Measurements from ENCODE around the gene RIN1. TPM values are rescaled to one million over a fixed set of nuclear protein-coding genes. Genes with fewer than 3 reads are reported as not detected.
"Not testable (repeated sequence)": the region's sequence is repeated elsewhere in the genome, so short reads cannot be mapped to it uniquely, and the experiment has no call there.

The RIN1 gene
- total RNA-seq, result 10 to 100 TPM in 1 of 8 experiments, 1 to 10 TPM in 5, under 1 TPM in 2; 0.60 to 24.5 (median 4.4) TPM

DNA sequence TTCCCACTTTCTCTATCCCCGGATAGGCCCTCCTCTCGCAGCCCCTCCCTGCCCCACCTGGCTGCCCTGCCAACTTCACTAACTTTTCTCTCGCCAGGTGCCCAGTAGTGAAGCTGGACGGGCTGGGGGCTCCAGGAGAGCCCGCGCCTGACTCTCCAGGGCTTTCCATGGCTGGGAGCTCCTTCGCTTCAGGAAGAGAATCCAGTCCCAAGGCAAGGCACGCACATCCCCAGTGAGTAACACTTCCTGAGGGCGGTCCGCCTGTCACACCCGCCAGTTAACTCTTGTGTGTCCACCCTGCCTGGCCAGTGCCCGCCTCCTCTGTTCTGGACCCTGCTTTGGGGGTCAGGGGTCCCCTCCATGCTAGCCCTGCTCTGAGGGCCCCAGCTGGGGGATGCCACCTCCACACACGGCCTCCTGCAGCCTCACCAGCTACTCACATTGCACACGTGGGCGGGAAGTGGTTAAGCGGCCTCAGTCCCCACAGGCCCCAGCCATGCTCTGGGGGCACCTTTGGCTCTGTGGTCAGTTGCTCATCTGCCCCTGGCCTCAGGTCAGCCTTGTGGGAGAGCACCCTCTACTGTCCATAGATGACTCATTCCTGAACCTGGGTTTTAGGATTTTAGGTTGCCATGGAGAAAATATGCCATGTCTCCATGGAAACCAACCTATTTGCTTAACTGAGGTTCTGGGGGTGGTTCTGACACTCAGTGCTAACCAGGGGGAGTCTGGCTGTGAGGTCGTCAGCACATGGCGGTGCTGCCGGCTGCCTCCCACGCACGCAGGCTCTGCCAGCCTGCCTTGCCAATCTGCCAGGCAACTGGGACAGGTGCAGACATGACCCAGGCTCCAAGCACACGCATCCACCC lies at the start of gene RIN1:
RIN1 (minus strand) TSS at position 201 of the 869 bp plus-strand sequence; CDS start at position 169, 32 bp downstream.
- Histone ChIP-seq H3K4me1 (replicated peaks in 1 of 2) (peaks cover 20 to 27% of the 10 kb centered on the region in 2 donors), H3K4me3 (peak within 1 kb of the TSS; percentile 1 to 39 (median 21)), H3K27ac (peak within 1 kb of the TSS in 1 of 2 donors; percentile 19)
- 0 to 8% (median 3%) methylated on average over 2 to 5 of the region's 22 CpGs; no CpG with 5 or more reads in 6 of the 10 experiments for WGBS, 10 experiments
- ATAC-seq (replicated peaks in 6 of 8), result peak; percentile 66 to 79 (median 74)
- in situ Hi-C loops (cut with MboI; ENCODE audit: low pct_unique_long_range_greater_than_20kb in 2 of 9, low sequenced_read_pairs in 9 of 9, unreplicated experiment in 9 of 9), result loop anchor here in 1 of 9 experiments (25.0 kb wide), 1 partner anchor 124 kb away; no protein-coding TSS in a partner anchor

DNA sequence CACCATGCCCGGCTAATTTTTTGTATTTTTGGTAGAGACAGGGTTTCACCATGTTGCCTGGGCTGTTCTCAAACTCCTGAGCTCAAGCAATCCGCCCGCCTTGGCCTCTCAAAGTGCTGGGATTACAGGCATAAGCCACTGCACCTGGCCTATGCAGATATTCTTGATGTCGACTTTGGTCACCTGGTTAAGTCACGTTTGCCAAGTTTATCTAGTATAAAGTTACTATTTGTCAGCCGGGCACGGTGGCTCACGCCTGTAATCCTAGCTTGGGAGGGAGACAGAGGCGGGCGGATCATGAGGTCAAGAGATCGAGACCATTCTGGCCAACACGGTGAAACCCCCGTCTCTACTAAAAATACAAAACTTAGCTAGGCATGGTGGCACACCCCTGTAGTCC lies 48.1 kb upstream of the RIN1 start:
- in situ Hi-C loops (cut with MboI; ENCODE audit: low pct_unique_long_range_greater_than_20kb in 2 of 9, low sequenced_read_pairs in 9 of 9, unreplicated experiment in 9 of 9); H3K27ac ChIP-seq; H3K4me3 ChIP-seq; ATAC-seq (replicated peaks in 6 of 8); H3K4me1 ChIP-seq (replicated peaks in 1 of 2): not testable (repeated sequence)
- WGBS, 10 experiments, result 60 to 100% (median 95%) methylated on average over 1 to 11 of the region's 13 CpGs; no CpG with 5 or more reads in 3 of the 10 experiments

GRCh38 chr11:66380264-66380663 lies 44.0 kb upstream of the RIN1 start:
- peak in 1 of 8 experiments; percentile 30 for ATAC-seq (replicated peaks in 6 of 8)
- H3K4me1 ChIP-seq (replicated peaks in 1 of 2); H3K27ac ChIP-seq; H3K4me3 ChIP-seq; in situ Hi-C loops (cut with MboI; ENCODE audit: low pct_unique_long_range_greater_than_20kb in 2 of 9, low sequenced_read_pairs in 9 of 9, unreplicated experiment in 9 of 9): not testable (repeated sequence)
- 0 to 52% (median 21%) methylated on average over 1 to 7 of the region's 7 CpGs; no CpG with 5 or more reads in 1 of the 10 experiments for WGBS, 10 experiments

DNA sequence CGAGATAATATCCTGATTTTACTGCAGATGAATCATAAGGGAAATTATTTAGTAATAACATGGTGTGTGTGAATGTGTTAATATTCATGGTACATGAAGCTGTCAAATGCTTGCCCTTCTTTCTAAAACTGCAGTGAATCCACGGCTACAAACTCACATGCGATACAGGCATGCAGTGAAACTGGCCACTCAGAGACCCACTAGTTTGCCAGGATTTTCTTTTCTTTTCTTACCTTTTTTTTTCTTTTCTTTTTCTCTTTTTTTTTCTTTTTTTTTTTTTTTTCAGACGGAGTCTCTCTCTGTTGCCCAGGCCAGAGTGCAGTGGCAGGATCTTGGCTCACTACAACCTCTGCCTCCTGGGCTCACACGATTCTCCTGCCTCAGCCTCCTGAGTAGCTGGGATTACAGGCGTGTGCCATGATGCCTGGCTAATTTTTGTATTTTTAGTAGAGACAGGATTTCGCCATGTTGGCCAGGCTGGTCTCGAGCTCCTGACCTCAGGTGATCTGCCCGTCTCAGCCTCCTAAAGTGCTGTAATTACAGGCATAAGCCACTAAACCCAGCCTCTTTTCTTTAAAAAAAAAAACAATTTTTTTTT lies 37.6 kb upstream of the RIN1 start:
- 28 to 88% (median 67%) methylated on average over 3 to 9 of the region's 9 CpGs; no CpG with 5 or more reads in 2 of the 10 experiments for WGBS, 10 experiments
- H3K27ac ChIP-seq, result not testable (repeated sequence)

DNA sequence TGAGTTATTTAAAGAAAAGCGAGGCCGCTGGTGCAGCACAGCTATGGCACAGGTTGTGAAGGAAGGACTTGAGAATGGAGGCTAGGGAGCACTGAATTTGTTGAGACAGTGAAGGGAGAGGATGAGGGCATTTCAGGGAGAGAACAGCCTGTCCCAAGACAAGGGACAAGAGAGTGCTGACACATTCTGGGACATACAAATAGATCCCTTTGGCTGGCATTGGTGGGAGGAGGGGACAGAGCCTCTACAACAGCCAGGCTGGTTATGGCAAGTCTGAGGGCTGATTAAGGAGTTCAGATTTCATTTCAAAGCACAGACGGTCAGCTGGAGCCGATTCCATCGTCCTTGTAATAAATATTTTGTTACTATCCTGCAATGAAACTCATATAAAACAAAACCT lies 37.0 kb upstream of the RIN1 start:
- H3K4me3 ChIP-seq, result no peak overlapping the region
- H3K4me1 ChIP-seq (replicated peaks in 1 of 2), result peaks cover 7 to 8% of the 10 kb centered on the region in 2 donors
- H3K27ac ChIP-seq, result no peak overlapping the region
- ATAC-seq (replicated peaks in 6 of 8), result no peak
- WGBS, 10 experiments, result 10 to 100% (median 66%) methylated on average over 1 to 5 of the region's 5 CpGs; no CpG with 5 or more reads in 1 of the 10 experiments
- in situ Hi-C loops (cut with MboI; ENCODE audit: low pct_unique_long_range_greater_than_20kb in 2 of 9, low sequenced_read_pairs in 9 of 9, unreplicated experiment in 9 of 9), result no loop called here

More for the DNA sequence above, 37.6 kb upstream of the RIN1 start:
- H3K4me3 ChIP-seq; in situ Hi-C loops (cut with MboI; ENCODE audit: low pct_unique_long_range_greater_than_20kb in 2 of 9, low sequenced_read_pairs in 9 of 9, unreplicated experiment in 9 of 9); H3K4me1 ChIP-seq (replicated peaks in 1 of 2); ATAC-seq (replicated peaks in 6 of 8): not testable (repeated sequence)

DNA sequence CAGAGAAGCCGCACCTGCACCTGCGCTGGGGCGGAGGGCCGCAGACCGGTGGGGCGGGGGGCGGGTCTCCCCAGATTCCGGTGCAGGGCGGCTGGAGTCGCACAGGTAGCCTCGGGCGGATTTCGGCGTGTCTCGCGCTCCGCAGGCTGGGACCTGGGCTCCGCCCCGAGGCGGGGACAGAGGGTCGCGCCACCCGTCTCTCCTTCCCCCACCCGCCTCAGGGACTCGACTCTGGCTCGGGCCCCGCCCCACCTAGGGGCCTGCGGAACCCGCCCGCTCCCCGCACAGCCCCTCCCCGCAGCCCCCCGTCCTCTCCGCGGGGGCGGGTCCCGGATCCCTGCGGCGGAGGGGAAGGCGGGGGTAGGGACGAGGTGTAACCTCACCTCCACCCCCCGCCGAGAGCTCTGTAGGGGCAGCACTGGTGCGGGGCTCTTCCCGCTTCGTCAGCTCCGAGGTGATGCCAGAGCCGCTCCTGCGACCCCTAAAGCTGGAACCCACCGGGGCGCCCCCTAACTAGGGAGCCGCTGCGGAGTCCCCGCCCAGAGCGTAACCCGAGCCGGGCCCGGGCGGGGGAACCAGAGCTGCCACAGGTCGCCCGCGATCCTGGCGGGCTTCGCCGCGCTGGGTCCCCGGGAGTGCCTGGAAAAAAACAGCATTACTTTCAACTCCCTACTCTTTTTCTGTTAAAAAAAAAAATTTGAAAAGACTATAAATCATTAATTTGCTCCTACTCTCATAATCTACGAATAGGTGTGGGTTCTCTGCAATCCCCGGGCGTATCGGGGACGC lies 35.6 kb upstream of the RIN1 start, which contains the start of gene SLC29A2:
SLC29A2 (minus strand) TSS at position 134 of the 789 bp plus-strand sequence. CDS start 169 bp downstream, outside the sequence.
- H3K4me1 ChIP-seq (replicated peaks in 1 of 2), result peaks cover 7 to 8% of the 10 kb centered on the region in 2 donors
- WGBS, 10 experiments, result 0 to 1% (median 0%) methylated on average over 2 to 18 of the region's 72 CpGs; no CpG with 5 or more reads in 5 of the 10 experiments
- peak within 1 kb of the TSS; percentile 53 to 96 (median 73) for H3K4me3 ChIP-seq
- in situ Hi-C loops (cut with MboI; ENCODE audit: low pct_unique_long_range_greater_than_20kb in 2 of 9, low sequenced_read_pairs in 9 of 9, unreplicated experiment in 9 of 9), result no loop called here
- peak; percentile 51 to 88 (median 84) for ATAC-seq (replicated peaks in 6 of 8)
- H3K27ac ChIP-seq, result peak within 1 kb of the TSS; percentile 36 to 59

- H3K27ac ChIP-seq, result no peak overlapping the region
- H3K4me3 ChIP-seq, result no peak overlapping the region
- peaks cover 7 to 8% of the 10 kb centered on the region in 2 donors for H3K4me1 ChIP-seq (replicated peaks in 1 of 2)
- WGBS, 10 experiments, result 20 to 100% (median 50%) methylated on average over 1 to 4 of the region's 25 CpGs; no CpG with 5 or more reads in 5 of the 10 experiments
- in situ Hi-C loops (cut with MboI; ENCODE audit: low pct_unique_long_range_greater_than_20kb in 2 of 9, low sequenced_read_pairs in 9 of 9, unreplicated experiment in 9 of 9), result no loop called here
- no peak for ATAC-seq (replicated peaks in 6 of 8)
These were observed 33.0 kb upstream of the RIN1 start for GRCh38 chr11:66369073-66369894.

- 90 to 100% (median 97%) methylated on average over 1 to 5 of the region's 6 CpGs; no CpG with 5 or more reads in 5 of the 10 experiments for WGBS, 10 experiments
- Histone ChIP-seq H3K27ac (no peak overlapping the region), H3K4me1 (replicated peaks in 1 of 2) (peaks cover 7 to 8% of the 10 kb centered on the region in 2 donors), H3K4me3 (no peak overlapping the region)
- in situ Hi-C loops (cut with MboI; ENCODE audit: low pct_unique_long_range_greater_than_20kb in 2 of 9, low sequenced_read_pairs in 9 of 9, unreplicated experiment in 9 of 9), result no loop called here
- ATAC-seq (replicated peaks in 6 of 8), result no peak
These were observed 32.2 kb upstream of the RIN1 start for GRCh38 chr11:66368484-66368883.

DNA sequence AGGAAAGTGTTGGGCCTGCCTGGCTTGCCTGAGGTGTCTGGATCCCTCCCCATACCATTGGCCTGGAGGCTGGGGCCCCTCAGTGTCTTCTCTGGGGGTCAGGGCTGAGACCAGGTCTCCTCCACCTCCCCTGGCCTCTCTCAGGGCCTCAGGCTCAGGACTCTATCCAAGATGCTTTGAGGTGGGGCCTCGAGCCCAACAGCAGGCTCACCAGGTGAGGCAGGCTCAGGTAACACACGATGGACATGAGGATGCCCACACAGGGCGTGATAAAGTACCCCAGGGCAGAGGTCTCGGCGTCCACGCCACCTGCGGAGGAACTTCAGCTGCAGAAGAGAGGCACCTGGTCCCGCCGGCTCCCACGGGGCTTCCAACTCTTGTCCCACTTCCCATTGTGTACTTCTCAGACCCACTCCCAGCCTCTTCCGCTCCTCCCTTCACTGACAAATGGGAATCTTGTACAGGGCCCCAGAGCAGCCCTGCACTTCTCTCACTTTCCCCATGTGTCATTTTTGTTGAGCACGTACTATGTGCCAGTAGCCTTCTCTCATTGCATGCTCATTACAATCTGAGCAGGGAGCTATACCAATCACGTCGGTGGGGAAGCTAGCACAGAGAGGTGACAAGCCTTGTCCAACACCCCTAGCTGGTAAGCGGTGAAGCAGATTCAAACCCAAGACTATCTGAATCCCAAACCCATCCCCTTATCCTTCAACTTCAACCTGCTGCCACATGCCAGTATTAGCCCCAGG lies 31.5 kb upstream of the RIN1 start:
- in situ Hi-C loops (cut with MboI; ENCODE audit: low pct_unique_long_range_greater_than_20kb in 2 of 9, low sequenced_read_pairs in 9 of 9, unreplicated experiment in 9 of 9), result no loop called here
- Histone ChIP-seq H3K4me3 (no peak overlapping the region), H3K4me1 (replicated peaks in 1 of 2) (peaks cover 7 to 8% of the 10 kb centered on the region in 2 donors), H3K27ac (no peak overlapping the region)
- ATAC-seq (replicated peaks in 6 of 8), result no peak
- 67 to 100% (median 94%) methylated on average over 3 to 11 of the region's 15 CpGs; no CpG with 5 or more reads in 4 of the 10 experiments for WGBS, 10 experiments

- 79 to 100% (median 95%) methylated on average over 3 to 8 of the region's 8 CpGs; no CpG with 5 or more reads in 3 of the 10 experiments for WGBS, 10 experiments
These were observed 30.7 kb upstream of the RIN1 start for GRCh38 chr11:66366844-66367477.

More at GRCh38 chr11:66366844-66367477, 30.7 kb upstream of the RIN1 start:
- H3K27ac ChIP-seq, result no peak overlapping the region
- no peak for ATAC-seq (replicated peaks in 6 of 8)
- peaks cover 7 to 8% of the 10 kb centered on the region in 2 donors for H3K4me1 ChIP-seq (replicated peaks in 1 of 2)
- H3K4me3 ChIP-seq, result no peak overlapping the region
- in situ Hi-C loops (cut with MboI; ENCODE audit: low pct_unique_long_range_greater_than_20kb in 2 of 9, low sequenced_read_pairs in 9 of 9, unreplicated experiment in 9 of 9), result no loop called here

Data from motor neuron (in vitro differentiated cells).